HCT116 (cell line): ENCODE results near the gene CASP8. TPM values are rescaled to one million over a fixed set of nuclear protein-coding genes. Genes with fewer than 3 reads are reported as not detected.
"Not testable (repeated sequence)": the region's sequence is repeated elsewhere in the genome, so short reads cannot be mapped to it uniquely, and the experiment has no call there.

ENCODE experiments used
- ATAC-seq: fragments of 200-7000 bp; cut with Tn5 transposase; 2 replicates; pipeline ENCODE4 v1.9.1; 2020; ENCODE audit warnings: mild to moderate bottlenecking, moderate library complexity
- BruUV-seq: library from RNA; stranded (reverse); fragments of 400-500 nt; replicated peaks from 2 replicates; lab custom pipeline; 2021; lab: Mats Ljungman, UMichigan
- CTCF ChIA-PET: fragments of 300-600 bp; sonication (Branson Sonifier 250); formaldehyde crosslinking; loops from one replicate; lab custom pipeline; 2021; ENCODE audit warnings: antibody characterized with exemption; lab: Charles Lee
- POLR2A ChIA-PET: fragments of 300-600, 350-600 bp; sonication (Branson Sonifier 250); formaldehyde crosslinking; loops from one replicate; lab custom pipeline; 2021; ENCODE audit warnings: antibody characterized with exemption; lab: Charles Lee
- RAD21 ChIA-PET, 2 experiments: fragments of 300-600 bp; sonication (Branson Sonifier 250); formaldehyde crosslinking; loops; one replicate each; lab custom pipeline; 2023; ENCODE audit warnings: low total read pairs in 2 of 2; ENCODE audit not compliant: uncharacterized antibody in 2 of 2, unreplicated experiment in 2 of 2, low non-redundant PET in 1 of 2; lab: Charles Lee
- DNase-seq: peaks from one replicate; pipeline ENCODE4 v3.0.0-alpha.2; 2010; ENCODE audit warnings: low read depth, low spot score
- H2AFZ ChIP-seq: fragments of 200-600 bp; shearing (Covaris generic), sonication (generic); 2 replicates; pipeline ENCODE4 v1.6.1; 2017; ENCODE audit warnings: low read depth, mixed run types, mixed read lengths, antibody characterized with exemption, low read length; ENCODE audit not compliant: poor library complexity, severe bottlenecking
- H3K27ac ChIP-seq: 2 replicates; pipeline ENCODE4 v1.5.1; 2012; ENCODE audit warnings: low read depth, low read length
- H3K27me3 ChIP-seq: fragments of 200-600 bp; sonication (generic); 2 replicates; pipeline ENCODE4 v1.6.1; 2016; ENCODE audit warnings: mixed run types, low read length, mixed read lengths; ENCODE audit not compliant: insufficient read depth
- H3K36me3 ChIP-seq, 2 experiments: fragments of 200-500 bp in 1 of 2; fragments of 200-600 bp in 1 of 2; sonication (Bioruptor generic) in 1 of 2; sonication (generic) in 1 of 2; 2 replicates each; pipeline versions ENCODE4 v1.5.1 to v1.6.1; 2014 to 2016; ENCODE audit warnings: low read length in 2 of 2, inconsistent platforms in 1 of 2, mixed read lengths in 1 of 2, mixed run types in 1 of 2; ENCODE audit not compliant: insufficient read depth in 2 of 2, control insufficient read depth in 1 of 2
- H3K4me1 ChIP-seq, 2 experiments: fragments of 200-600 bp in 1 of 2; sonication (generic) in 1 of 2; 2 replicates each; pipeline versions ENCODE4 v1.5.1 to v1.6.1; 2012 to 2017; ENCODE audit warnings: low read length in 2 of 2, inconsistent platforms in 1 of 2, mild to moderate bottlenecking in 1 of 2, mixed read lengths in 1 of 2, mixed run types in 1 of 2, moderate library complexity in 1 of 2; ENCODE audit not compliant: insufficient read depth in 2 of 2, control insufficient read depth in 1 of 2
- H3K4me2 ChIP-seq: fragments of 200-600 bp; sonication (generic); 2 replicates; pipeline ENCODE4 v1.6.1; 2017; ENCODE audit warnings: mixed run types, low read length, mixed read lengths
- H3K4me3 ChIP-seq, 2 experiments: fragments of 200-600 bp in 1 of 2; sonication (generic) in 1 of 2; replicated peaks in 1 of 2; 2 replicates each; pipeline ENCODE4 v1.5.1; 2011 to 2016; ENCODE audit warnings: low read length in 2 of 2, control low read depth in 1 of 2, low read depth in 1 of 2, mild to moderate bottlenecking in 1 of 2, mixed read lengths in 1 of 2, mixed run types in 1 of 2
- H3K79me2 ChIP-seq: fragments of 200-600 bp; sonication (generic); 2 replicates; pipeline ENCODE4 v1.6.1; 2017; ENCODE audit warnings: mild to moderate bottlenecking, mixed run types, low read length, moderate library complexity, mixed read lengths; ENCODE audit not compliant: insufficient read depth
- H3K9ac ChIP-seq: fragments of 200-600 bp; sonication (generic); 2 replicates; pipeline ENCODE4 v1.6.1; 2016; ENCODE audit warnings: low read length, mixed read lengths
- H3K9me2 ChIP-seq: fragments of 200-600 bp; sonication (generic), shearing (Covaris generic); 2 replicates; pipeline ENCODE4 v1.6.1; 2017; ENCODE audit warnings: mixed run types, mild to moderate bottlenecking, moderate library complexity; ENCODE audit not compliant: insufficient read depth
- H3K9me3 ChIP-seq, 2 experiments: fragments of 200-500 bp in 1 of 2; fragments of 200-600 bp in 1 of 2; sonication (Bioruptor generic) in 1 of 2; sonication (generic) in 1 of 2; 2 replicates each; pipeline ENCODE4 v1.6.1; 2014 to 2017; ENCODE audit warnings: low read length in 2 of 2, mixed read lengths in 2 of 2, inconsistent platforms in 1 of 2, low read depth in 1 of 2, mild to moderate bottlenecking in 1 of 2, mixed run types in 1 of 2, moderate library complexity in 1 of 2; ENCODE audit not compliant: control insufficient read depth in 1 of 2, insufficient read depth in 1 of 2
- H4K20me1 ChIP-seq: fragments of 200-600 bp; sonication (generic), shearing (Covaris generic); 2 replicates; pipeline ENCODE4 v1.6.1; 2017; ENCODE audit warnings: mixed run types, mild to moderate bottlenecking, moderate library complexity; ENCODE audit not compliant: insufficient read depth
- CBX3 ChIP-seq: IDR thresholded peaks from 2 replicates; pipeline ENCODE4 v1.6.1; 2012; ENCODE audit warnings: low read depth
- EZH2 ChIP-seq: fragments of 200-600 bp; sonication (generic); IDR thresholded peaks from 2 replicates; pipeline ENCODE4 v1.6.1; 2017; ENCODE audit warnings: antibody characterized with exemption, mixed run types
- TCF7L2 ChIP-seq: IDR thresholded peaks from 2 replicates; pipeline ENCODE4 v1.7.0; 2011; ENCODE audit warnings: borderline replicate concordance, inconsistent platforms; ENCODE audit not compliant: insufficient read depth, insufficient read length; ENCODE audit errors: extremely low read depth
- intact Hi-C: fragments of 100-400 bp; cut with micrococcal nuclease; formaldehyde crosslinking; loops from 2 replicates; pipeline ENCODE4 v1.10.0; 2022
- total RNA-seq: library from RNA; stranded (reverse); gene quantifications from one replicate; pipeline ENCODE4 v1.2.1, GENCODE V29; 2021; ENCODE audit not compliant: unreplicated experiment
- TF ChIP-seq, protein P1 (sequence below): IDR thresholded peaks from 2 replicates; pipeline ENCODE4 v1.6.1; 2012
- TF ChIP-seq, protein P2 (sequence below), 3 experiments: fragments of 200-600 bp in 1 of 3; sonication (generic) in 1 of 3; IDR thresholded peaks in 2 of 3; conservative IDR thresholded peaks in 1 of 3; 2 replicates each; pipeline ENCODE4 v1.5.1; 2012 to 2017; ENCODE audit warnings: low read depth in 2 of 3, low read length in 2 of 3, antibody characterized with exemption in 1 of 3, borderline replicate concordance in 1 of 3, control low read depth in 1 of 3, mild to moderate bottlenecking in 1 of 3, mixed read lengths in 1 of 3, mixed run types in 1 of 3, moderate library complexity in 1 of 3; ENCODE audit not compliant: insufficient read depth in 1 of 3

CASP8 gene
- total RNA-seq, 1 experiment from 2014 or later = 29.6 TPM

DNA sequence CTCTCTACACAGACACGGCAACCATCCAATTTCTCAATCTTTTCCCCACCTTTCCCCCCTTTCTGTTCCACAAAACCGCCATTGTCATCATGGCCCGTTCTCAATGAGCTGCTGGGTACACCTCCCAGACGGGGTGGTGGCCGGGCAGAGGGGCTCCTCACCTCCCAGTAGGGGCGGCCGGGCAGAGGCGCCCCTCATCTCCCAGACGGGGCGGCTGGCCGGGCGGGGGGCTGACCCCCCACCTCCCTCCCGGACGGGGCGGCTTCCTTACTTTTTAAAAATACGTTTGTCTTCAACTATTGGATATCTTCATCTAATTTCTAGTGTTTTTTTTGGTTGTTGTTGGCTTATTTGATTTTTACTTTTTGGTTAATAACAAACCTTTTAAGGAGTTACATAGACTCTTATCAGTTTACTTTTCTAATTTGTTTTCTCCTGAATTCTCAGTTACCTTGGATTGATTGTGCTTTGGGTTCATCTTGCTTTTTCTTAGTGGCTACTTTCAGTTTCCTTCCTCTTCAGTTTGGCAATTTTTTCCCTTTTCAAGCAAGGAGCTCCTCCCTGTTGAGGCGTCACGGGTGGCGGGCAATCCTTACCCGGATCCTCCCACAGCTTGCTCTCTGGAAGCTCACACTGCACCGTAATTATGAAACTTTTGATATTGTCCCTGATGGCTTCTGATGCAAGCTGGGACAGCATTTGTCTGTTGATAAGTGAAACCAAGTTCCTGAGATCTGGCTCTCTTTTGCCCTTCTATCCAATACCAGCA is 21.0 kb upstream of the CASP8 start:
- not testable (repeated sequence) for BruUV-seq

DNA sequence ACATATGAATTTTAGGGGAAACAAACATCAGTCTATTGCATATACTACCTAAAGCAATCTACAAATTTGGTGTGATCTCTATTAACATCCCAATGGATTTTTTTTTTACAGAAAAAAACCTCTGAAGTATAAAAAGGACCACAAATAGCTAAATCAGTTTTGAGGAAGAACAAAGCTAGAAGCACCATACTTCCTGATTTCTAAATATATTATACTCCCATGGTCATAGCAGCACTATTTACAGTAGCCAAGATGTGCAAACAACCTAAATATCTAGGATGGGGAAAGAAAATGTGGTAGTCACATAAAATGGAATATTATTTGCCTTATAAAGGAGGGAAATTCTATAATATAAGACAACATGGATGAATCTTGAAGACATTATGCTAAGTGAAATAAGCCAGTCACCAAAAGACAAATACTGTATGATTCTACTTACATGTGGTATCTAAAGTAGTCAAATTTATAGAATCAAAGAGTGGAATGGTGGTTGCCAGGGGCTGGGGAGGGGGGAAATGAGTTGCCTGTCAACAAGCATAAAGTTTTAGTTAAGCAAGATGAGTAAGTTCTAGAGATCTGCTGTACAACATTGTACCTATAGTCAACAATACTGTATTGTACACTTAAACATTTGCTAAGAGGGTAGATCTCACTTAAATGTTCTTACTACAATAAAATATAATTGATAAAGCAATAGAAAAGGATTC is 17.6 kb upstream of the CASP8 start:
- no TSS peak for BruUV-seq
- Histone ChIP-seq H3K9me2 (no peaks in the 10 kb centered on the region), H3K36me3 (peaks cover 14 to 29% of the 10 kb centered on the region in 2 experiments)
- intact Hi-C loops = no loop called here
- TF ChIP-seq, protein P1, sequence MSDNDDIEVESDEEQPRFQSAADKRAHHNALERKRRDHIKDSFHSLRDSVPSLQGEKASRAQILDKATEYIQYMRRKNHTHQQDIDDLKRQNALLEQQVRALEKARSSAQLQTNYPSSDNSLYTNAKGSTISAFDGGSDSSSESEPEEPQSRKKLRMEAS = no peak
- TF ChIP-seq EZH2 (no peak), CBX3 (no peak), TCF7L2 (no peak)
- TF ChIP-seq, protein P2, sequence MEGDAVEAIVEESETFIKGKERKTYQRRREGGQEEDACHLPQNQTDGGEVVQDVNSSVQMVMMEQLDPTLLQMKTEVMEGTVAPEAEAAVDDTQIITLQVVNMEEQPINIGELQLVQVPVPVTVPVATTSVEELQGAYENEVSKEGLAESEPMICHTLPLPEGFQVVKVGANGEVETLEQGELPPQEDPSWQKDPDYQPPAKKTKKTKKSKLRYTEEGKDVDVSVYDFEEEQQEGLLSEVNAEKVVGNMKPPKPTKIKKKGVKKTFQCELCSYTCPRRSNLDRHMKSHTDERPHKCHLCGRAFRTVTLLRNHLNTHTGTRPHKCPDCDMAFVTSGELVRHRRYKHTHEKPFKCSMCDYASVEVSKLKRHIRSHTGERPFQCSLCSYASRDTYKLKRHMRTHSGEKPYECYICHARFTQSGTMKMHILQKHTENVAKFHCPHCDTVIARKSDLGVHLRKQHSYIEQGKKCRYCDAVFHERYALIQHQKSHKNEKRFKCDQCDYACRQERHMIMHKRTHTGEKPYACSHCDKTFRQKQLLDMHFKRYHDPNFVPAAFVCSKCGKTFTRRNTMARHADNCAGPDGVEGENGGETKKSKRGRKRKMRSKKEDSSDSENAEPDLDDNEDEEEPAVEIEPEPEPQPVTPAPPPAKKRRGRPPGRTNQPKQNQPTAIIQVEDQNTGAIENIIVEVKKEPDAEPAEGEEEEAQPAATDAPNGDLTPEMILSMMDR (IDR thresholded peaks at IDR 0.05 in 2 of 3, conservative IDR thresholded peaks at IDR 0.05 in 1 of 3; ENCODE audit: borderline replicate concordance in 1 of 3, insufficient read depth in 1 of 3, low read depth in 2 of 3, low read length in 2 of 3) = no peak
- TF ChIP-seq, all 23 proteins: peak for 0
- Histone ChIP-seq H3K4me2 (no peak overlapping the region), H3K9me3 (0 out of 4 replicates have a peak, but pooled peaks cover 0 to 7% of the 10 kb centered on the region in 2 experiments), H3K27me3 (no peaks in the 10 kb centered on the region), H3K4me1 (no peaks in the 10 kb centered on the region), H4K20me1 (no peaks in the 10 kb centered on the region), H2AFZ (no peak overlapping the region), H3K4me3 (no peak overlapping the region), H3K27ac (no peak overlapping the region), H3K79me2 (peaks cover 4% of the 10 kb centered on the region; the same call in 1 of the 2 replicates), H3K9ac (no peak overlapping the region)
- RAD21 ChIA-PET = no interaction called here
- DNase-seq = no peak
- POLR2A ChIA-PET = interaction anchor here (1.1 kb wide), 1 partner anchor 9 kb away, joined by 4 read pairs; no protein-coding TSS in a partner anchor
- no peak for ATAC-seq
- CTCF ChIA-PET = interaction anchor here (1.0 kb wide), 1 partner anchor 10 kb away, joined by 4 read pairs; no protein-coding TSS in a partner anchor

More for the DNA sequence above, 21.0 kb upstream of the CASP8 start:
- H3K4me1 ChIP-seq, H3K27me3 ChIP-seq, CTCF ChIA-PET, DNase-seq, H3K4me2 ChIP-seq, H2AFZ ChIP-seq, H4K20me1 ChIP-seq, H3K27ac ChIP-seq, RAD21 ChIA-PET, H3K9ac ChIP-seq, H3K4me3 ChIP-seq, H3K9me3 ChIP-seq, POLR2A ChIA-PET, H3K9me2 ChIP-seq, ATAC-seq: not testable (repeated sequence)
- Histone ChIP-seq H3K79me2 (peaks cover 31% of the 10 kb centered on the region), H3K36me3 (peaks cover 16 to 34% of the 10 kb centered on the region in 2 experiments)
- intact Hi-C loops = loop anchor here (10.0 kb wide), 1 partner anchor 215 kb away; the partner anchor contains the start of genes STRADB and TRAK2
